Kidney epithelial cell (primary cell): ENCODE data around the gene SEC16B. TPM values are rescaled to one million over a fixed set of nuclear protein-coding genes. Genes with fewer than 3 reads are reported as not detected.
A peak's percentile ranks its signal among the peaks of the same experiment; 100 is the strongest.

Source experiments
- DNase-seq: peaks from one replicate; pipeline ENCODE4 v3.0.0-alpha.2; 2010; ENCODE audit warnings: low read depth
- H3K27me3 ChIP-seq: 2 replicates; pipeline ENCODE4 v1.6.0; 2011; ENCODE audit warnings: low read length; ENCODE audit not compliant: control insufficient read depth, insufficient read depth
- H3K36me3 ChIP-seq: 2 replicates; pipeline ENCODE4 v1.5.1; 2011; ENCODE audit warnings: low read length; ENCODE audit not compliant: control insufficient read depth, insufficient read depth
- H3K4me3 ChIP-seq: 2 replicates; pipeline ENCODE4 v1.5.1; 2011; ENCODE audit warnings: low read depth, mild to moderate bottlenecking, control low read depth, low read length
- total RNA-seq: library from RNA; depleted of rRNA; stranded (reverse); fragments of >200 nt; gene quantifications from 2 replicates; pipeline ENCODE4 v1.2.3, GENCODE V29; 2015
- TF ChIP-seq, protein P1 (sequence below): IDR thresholded peaks from 2 replicates; pipeline ENCODE4 v1.5.1; 2011; ENCODE audit warnings: mild to moderate bottlenecking, moderate library complexity, low read length, control low read depth, inconsistent platforms; ENCODE audit not compliant: insufficient read depth, poor library complexity, severe bottlenecking

Gene SEC16B
- total RNA-seq, 1 donor from 2014 or later = 0.96 TPM

DNA sequence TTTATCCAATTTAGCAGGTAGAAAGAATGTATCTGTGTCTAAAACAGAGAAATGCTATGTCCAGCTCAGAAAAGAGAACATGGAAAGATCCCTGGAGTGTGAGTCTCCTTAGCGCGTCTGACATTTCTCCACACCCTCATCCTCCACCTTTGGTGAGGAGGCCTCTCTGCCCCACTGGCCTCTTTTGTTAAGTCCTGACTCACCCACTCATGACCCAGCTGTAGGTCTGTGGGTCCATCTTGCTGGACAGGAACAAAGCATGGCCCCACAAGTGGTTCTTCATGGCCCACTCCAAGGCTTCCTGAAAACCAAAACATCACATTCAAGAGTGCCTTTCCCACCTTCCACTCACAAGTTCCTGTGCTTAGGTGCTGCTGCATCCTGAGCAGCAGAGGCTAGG is 15.8 kb downstream of the SEC16B start:
- H3K36me3 ChIP-seq = no peaks in the 10 kb centered on the region
- H3K4me3 ChIP-seq = no peak overlapping the region
- H3K27me3 ChIP-seq = no peaks in the 10 kb centered on the region
- no peak for DNase-seq
- TF ChIP-seq, protein P1, sequence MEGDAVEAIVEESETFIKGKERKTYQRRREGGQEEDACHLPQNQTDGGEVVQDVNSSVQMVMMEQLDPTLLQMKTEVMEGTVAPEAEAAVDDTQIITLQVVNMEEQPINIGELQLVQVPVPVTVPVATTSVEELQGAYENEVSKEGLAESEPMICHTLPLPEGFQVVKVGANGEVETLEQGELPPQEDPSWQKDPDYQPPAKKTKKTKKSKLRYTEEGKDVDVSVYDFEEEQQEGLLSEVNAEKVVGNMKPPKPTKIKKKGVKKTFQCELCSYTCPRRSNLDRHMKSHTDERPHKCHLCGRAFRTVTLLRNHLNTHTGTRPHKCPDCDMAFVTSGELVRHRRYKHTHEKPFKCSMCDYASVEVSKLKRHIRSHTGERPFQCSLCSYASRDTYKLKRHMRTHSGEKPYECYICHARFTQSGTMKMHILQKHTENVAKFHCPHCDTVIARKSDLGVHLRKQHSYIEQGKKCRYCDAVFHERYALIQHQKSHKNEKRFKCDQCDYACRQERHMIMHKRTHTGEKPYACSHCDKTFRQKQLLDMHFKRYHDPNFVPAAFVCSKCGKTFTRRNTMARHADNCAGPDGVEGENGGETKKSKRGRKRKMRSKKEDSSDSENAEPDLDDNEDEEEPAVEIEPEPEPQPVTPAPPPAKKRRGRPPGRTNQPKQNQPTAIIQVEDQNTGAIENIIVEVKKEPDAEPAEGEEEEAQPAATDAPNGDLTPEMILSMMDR = no peak

DNA sequence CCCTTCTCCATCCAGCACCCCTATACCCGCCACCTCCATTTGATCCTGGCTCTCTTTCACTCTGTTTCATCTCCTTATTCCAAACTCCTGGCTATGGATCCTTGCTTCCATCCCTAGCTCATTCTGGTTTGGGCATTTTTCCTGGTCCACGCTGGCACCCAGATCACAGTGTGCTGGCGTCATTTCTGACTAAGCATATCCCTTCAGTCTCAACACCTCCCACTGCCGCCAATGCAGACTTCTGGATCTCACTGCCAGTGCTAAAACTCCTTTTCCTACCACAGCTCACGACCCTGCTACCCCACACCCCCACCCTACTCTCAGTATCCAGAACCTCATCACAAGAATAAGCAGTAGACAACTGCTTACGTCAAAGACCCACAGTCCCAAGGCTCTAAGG is 16.3 kb downstream of the SEC16B start:
- H3K27me3 ChIP-seq = no peaks in the 10 kb centered on the region
- DNase-seq = no peak
- no peaks in the 10 kb centered on the region for H3K36me3 ChIP-seq
- TF ChIP-seq, protein P1 = no peak
- H3K4me3 ChIP-seq = no peak overlapping the region

DNA sequence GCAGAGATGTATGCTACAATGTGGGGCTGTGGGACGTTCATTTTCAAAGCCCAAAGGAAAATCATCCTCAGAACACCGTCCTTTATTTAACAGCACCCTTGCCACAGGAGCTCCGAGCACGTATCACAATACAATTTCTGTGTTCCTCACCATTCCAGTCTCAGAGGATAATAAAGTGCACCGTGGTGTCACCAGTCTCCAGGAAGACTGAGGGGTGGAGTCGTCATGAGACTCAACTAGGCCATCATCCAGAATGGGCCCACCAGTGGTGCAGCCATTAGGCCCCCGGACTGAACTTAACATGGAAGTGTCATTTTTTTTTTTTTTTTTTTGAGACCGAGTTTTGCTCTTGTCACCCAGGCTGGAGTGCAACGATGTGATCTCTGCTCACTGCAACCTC is 17.2 kb downstream of the SEC16B start:
- Histone ChIP-seq H3K4me3 (no peak overlapping the region), H3K27me3 (no peaks in the 10 kb centered on the region), H3K36me3 (no peaks in the 10 kb centered on the region)
- TF ChIP-seq, protein P1 = no peak
- no peak for DNase-seq

DNA sequence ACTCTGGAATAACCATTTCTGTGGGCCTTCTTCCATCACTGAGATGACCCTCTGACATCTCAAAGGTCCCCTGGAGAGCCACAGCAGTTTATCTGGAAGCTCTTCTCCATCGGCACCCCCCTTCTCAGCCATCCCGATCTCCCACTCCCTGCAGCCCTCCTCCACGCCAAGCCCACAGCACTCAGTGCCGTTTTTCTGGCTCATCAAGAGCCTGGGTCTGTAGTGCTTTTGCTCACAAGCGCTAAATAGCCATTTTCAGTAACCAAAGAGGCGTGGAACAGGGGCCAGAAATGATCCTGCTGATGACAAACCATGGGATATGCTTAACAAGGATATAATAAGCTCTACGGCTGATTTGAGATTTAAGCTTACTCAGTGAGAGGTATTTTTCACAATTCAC is 17.6 kb downstream of the SEC16B start:
- no peak for DNase-seq
- no peaks in the 10 kb centered on the region for H3K36me3 ChIP-seq
- TF ChIP-seq, protein P1 = no peak

DNA sequence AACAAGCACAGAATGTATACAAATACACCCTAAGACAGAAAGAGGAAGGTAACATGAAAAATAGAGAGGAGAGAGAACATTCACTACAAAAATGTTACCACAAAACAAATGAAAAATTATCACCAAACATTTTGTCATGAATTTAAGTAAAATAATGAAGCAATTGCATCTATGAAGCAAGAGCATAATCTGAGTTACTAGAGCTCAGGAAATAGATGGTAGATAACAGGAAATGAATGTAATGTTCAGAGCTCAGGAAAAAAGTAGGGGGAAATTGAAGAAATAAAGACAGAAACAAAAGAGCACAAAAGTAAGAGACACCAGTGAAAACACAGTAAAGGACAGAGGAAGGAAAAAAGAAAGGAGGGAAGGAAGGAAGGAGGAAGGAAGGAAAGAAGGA is 19.4 kb downstream of the SEC16B start:
- H3K27me3 ChIP-seq = no peaks in the 10 kb centered on the region
- TF ChIP-seq, protein P1 = no peak
- no peak overlapping the region for H3K4me3 ChIP-seq
- no peak for DNase-seq
- H3K36me3 ChIP-seq = no peaks in the 10 kb centered on the region

More for the DNA sequence above, 17.6 kb downstream of the SEC16B start:
- no peak overlapping the region for H3K4me3 ChIP-seq
- no peaks in the 10 kb centered on the region for H3K27me3 ChIP-seq

DNA sequence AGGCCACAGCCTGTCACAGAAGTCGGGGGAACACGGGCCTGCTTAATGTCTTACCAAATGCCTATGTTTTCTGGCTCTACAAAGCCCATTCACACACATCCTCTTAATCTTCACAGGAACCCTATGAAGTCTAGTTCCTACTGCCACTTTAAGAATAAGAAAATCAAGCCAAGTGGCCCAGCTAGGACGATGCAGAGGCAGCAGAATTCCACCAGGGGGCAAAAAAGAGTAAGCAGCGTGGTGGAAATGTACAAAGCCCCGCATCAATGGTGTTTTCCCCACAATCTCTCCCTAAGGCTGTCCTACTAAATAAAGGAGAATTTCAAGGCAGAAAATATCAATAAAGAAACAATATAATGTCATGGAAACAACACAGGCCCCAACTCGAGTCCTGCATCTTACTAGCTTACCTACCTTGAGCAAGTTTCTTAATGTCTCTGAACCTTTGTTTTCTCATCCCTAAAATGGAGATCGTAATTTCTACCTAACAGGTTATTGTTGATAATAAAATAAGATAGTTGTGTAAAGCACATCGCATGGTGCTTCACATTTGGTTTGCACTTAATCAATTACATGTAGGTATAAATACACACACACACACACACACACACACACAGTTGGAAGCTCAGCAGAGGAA is 21.4 kb downstream of the SEC16B start:
- Histone ChIP-seq H3K4me3 (no peak overlapping the region), H3K36me3 (no peaks in the 10 kb centered on the region), H3K27me3 (no peaks in the 10 kb centered on the region)
- peak; percentile 31 for DNase-seq
- TF ChIP-seq, protein P1 = peak; percentile 90
